ENCODE results near the gene SRBD1. TPM values are rescaled to one million over a fixed set of nuclear protein-coding genes. Genes with fewer than 3 reads are reported as not detected.

Gene SRBD1
- total and polyA plus RNA-seq, 4 donors = 4.0 to 22.2 (median 10.0) TPM

- TF ChIP-seq FOXA2 (IDR thresholded peaks at IDR 0.05) (no peak), HNF4A (conservative IDR thresholded peaks at IDR 0.05) (no peak)
These were observed 20.9 kb upstream of the SRBD1 start (continued) for GRCh38 chr2:45631955-45632354.

- H3K4me1 ChIP-seq (ENCODE audit: control insufficient read depth in 4 of 4, insufficient read depth in 4 of 4, low read length in 3 of 4) = peaks cover 0 to 7% (median 0%) of the 10 kb centered on the region in 4 donors
- H3K4me3 ChIP-seq (ENCODE audit: low read depth in 1 of 3, low read length in 3 of 3) = no peak overlapping the region
- WGBS = 94% methylated on average over 3 of the region's 3 CpGs
- TF ChIP-seq TAF1 (conservative IDR thresholded peaks at IDR 0.05) = no peak
- no peak for TF ChIP-seq ZBTB33 (IDR thresholded peaks at IDR 0.05)
- no peak for TF ChIP-seq FOXA2 (IDR thresholded peaks at IDR 0.05)
- TF ChIP-seq ATF3 (IDR thresholded peaks at IDR 0.05) = no peak
- no peak for TF ChIP-seq HNF4G (IDR thresholded peaks at IDR 0.05)
- no peak for TF ChIP-seq EGR1 (IDR thresholded peaks at IDR 0.05; ENCODE audit: low read depth in 2 of 2)
- no peak for TF ChIP-seq RAD21 (IDR thresholded peaks at IDR 0.05)
- TF ChIP-seq HNF4A (conservative IDR thresholded peaks at IDR 0.05) = no peak
- TF ChIP-seq JUND (IDR thresholded peaks at IDR 0.05) = no peak
- TF ChIP-seq REST (IDR thresholded peaks at IDR 0.05) = no peak
- TF ChIP-seq NR2F2 (IDR thresholded peaks at IDR 0.05) = no peak
- TF ChIP-seq RXRA (IDR thresholded peaks at IDR 0.05) = no peak
- TF ChIP-seq CTCF (IDR thresholded peaks at IDR 0.05; ENCODE audit: low read depth, low read length, missing input control) = no peak
- TF ChIP-seq SP1 (IDR thresholded peaks at IDR 0.05) = no peak
- no peak for TF ChIP-seq MAX (IDR thresholded peaks at IDR 0.05)
- no peak for TF ChIP-seq YY1 (IDR thresholded peaks at IDR 0.05)
- no peak for TF ChIP-seq GABPA (IDR thresholded peaks at IDR 0.05 in 1 of 2, conservative IDR thresholded peaks at IDR 0.05 in 1 of 2)
- TF ChIP-seq FOXA1 (IDR thresholded peaks at IDR 0.05) = no peak
- no peak overlapping the region for H3K27ac ChIP-seq (ENCODE audit: low read depth in 1 of 2, low read length in 2 of 2)
- no peak for DNase-seq (ENCODE audit: low spot score)
- no peaks in the 10 kb centered on the region for H3K36me3 ChIP-seq (ENCODE audit: control insufficient read depth in 4 of 4, insufficient read depth in 3 of 4, low read depth in 1 of 4, low read length in 3 of 4)
- H3K27me3 ChIP-seq (ENCODE audit: control insufficient read depth in 4 of 4, insufficient read depth in 4 of 4, low read length in 3 of 4) = no peaks in the 10 kb centered on the region
- H3K9me3 ChIP-seq (ENCODE audit: control insufficient read depth in 4 of 4, low read length in 3 of 4) = no peaks in the 10 kb centered on the region
- H3K9ac ChIP-seq (ENCODE audit: low read depth in 1 of 2, low read length in 2 of 2) = no peak overlapping the region
These were observed 20.3 kb upstream of the SRBD1 start for GRCh38 chr2:45631319-45631718.
